Bronchial epithelial cell (primary cell): ENCODE measurements around the gene LILRB4. TPM values are rescaled to one million over a fixed set of nuclear protein-coding genes. Genes with fewer than 3 reads are reported as not detected.
"Not testable (repeated sequence)": the region's sequence is repeated elsewhere in the genome, so short reads cannot be mapped to it uniquely, and the experiment has no call there.

Experiments
- DNase-seq: peaks from one replicate; pipeline ENCODE4 v3.0.0-alpha.2; 2010; ENCODE audit warnings: low read depth
- FAIRE-seq: peaks from 2 replicates; lab custom pipeline; 2011; peaks lifted over from hg19 to GRCh38; lab: Jason Lieb, UNC
- H3K27me3 ChIP-seq: 2 replicates; pipeline ENCODE4 v1.5.1; 2011; ENCODE audit warnings: low read length; ENCODE audit not compliant: control insufficient read depth, insufficient read depth
- H3K36me3 ChIP-seq: 2 replicates; pipeline ENCODE4 v1.5.1; 2011; ENCODE audit warnings: low read length; ENCODE audit not compliant: control insufficient read depth, insufficient read depth
- H3K4me3 ChIP-seq: 2 replicates; pipeline ENCODE4 v1.5.1; 2011; ENCODE audit warnings: mild to moderate bottlenecking, low read depth, low read length, control low read depth
- CTCF ChIP-seq: IDR thresholded peaks from 2 replicates; pipeline ENCODE4 v1.5.1; 2011; ENCODE audit warnings: mild to moderate bottlenecking, moderate library complexity, low read length, control low read depth, inconsistent platforms; ENCODE audit not compliant: insufficient read depth, severe bottlenecking
- total RNA-seq: library from RNA; depleted of rRNA; stranded (reverse); fragments of >200 nt; gene quantifications from 2 replicates; pipeline ENCODE4 v1.2.1, GENCODE V29; 2014

LILRB4 gene
- total RNA-seq, 1 donor from 2014 or later: not detected

- Histone ChIP-seq H3K36me3 (no peaks in the 10 kb centered on the region), H3K27me3 (no peaks in the 10 kb centered on the region), H3K4me3 (no peak overlapping the region)
- DNase-seq (no peak), FAIRE-seq (no peak)
- no peak for TF ChIP-seq CTCF
Measured at GRCh38 chr19:54709212-54709948, 46.6 kb downstream of the LILRB4 start.

GRCh38 chr19:54709956-54710355 lies 47.2 kb downstream of the LILRB4 start:
- H3K4me3 ChIP-seq, H3K36me3 ChIP-seq, FAIRE-seq, DNase-seq, H3K27me3 ChIP-seq: not testable (repeated sequence)

Other genes with a start within 250 kb of the LILRB4 start
- 0.26 TPM in 1 of 2 replicates, not detected in the other for gene TTYH1, start 247.5 kb upstream of the LILRB4 start, total RNA-seq
- 26.3 and 37.8 TPM in 2 replicates for gene LENG8, start 213.8 kb upstream of the LILRB4 start, total RNA-seq
- 6.5 and 15.0 TPM in 2 replicates for gene LENG9, start 199.2 kb upstream of the LILRB4 start, total RNA-seq
- gene CDC42EP5, start 189.7 kb upstream of the LILRB4 start, total RNA-seq: 18.2 and 20.4 TPM in 2 replicates
- not detected in 2 replicates for gene LAIR2, start 160.2 kb upstream of the LILRB4 start, total RNA-seq
- not detected in 2 replicates for gene LILRA2, start 89.2 kb upstream of the LILRB4 start, total RNA-seq
- not detected in 2 replicates for gene LILRA1, start 69.4 kb upstream of the LILRB4 start, total RNA-seq
- not detected in 2 replicates for gene LILRB1, start 32.5 kb upstream of the LILRB4 start, total RNA-seq
- gene KIR3DL3, start 61.5 kb downstream of the LILRB4 start, total RNA-seq: not detected in 2 replicates
- not detected in 2 replicates for gene KIR2DL3, start 75.5 kb downstream of the LILRB4 start, total RNA-seq
- gene KIR2DL1, start 106.8 kb downstream of the LILRB4 start, total RNA-seq: not detected in 2 replicates
- not detected in 2 replicates for gene KIR2DL4, start 140.6 kb downstream of the LILRB4 start, total RNA-seq
- gene KIR3DL1, start 153.5 kb downstream of the LILRB4 start, total RNA-seq: not detected in 2 replicates
- not detected in 2 replicates for gene KIR2DS4, start 169.7 kb downstream of the LILRB4 start, total RNA-seq
- gene KIR3DL2, start 187.5 kb downstream of the LILRB4 start, total RNA-seq: not detected in 2 replicates
- gene FCAR, start 211.2 kb downstream of the LILRB4 start, total RNA-seq: not detected in 2 replicates
- not detected in 2 replicates for gene NCR1, start 243.2 kb downstream of the LILRB4 start, total RNA-seq